Tibial artery (tissue), 4 donors: ENCODE data around the gene DPP10.

Experiments
- DNase-seq, 2 donors: peaks; one replicate each; pipeline ENCODE4 v3.0.0-alpha.2; 2019
- H3K27ac ChIP-seq, 2 donors: fragments of 200-600 bp; sonication (generic) in 1 of 2; 1 replicate in 1 of 2; 2 replicates in 1 of 2; pipeline ENCODE4 v1.5.1; 2018 to 2019; ENCODE audit warnings: mild to moderate bottlenecking in 1 of 2
- H3K27me3 ChIP-seq, 2 donors: fragments of 200-600 bp; sonication (generic) in 1 of 2; one replicate each; pipeline versions ENCODE4 v1.5.1 to v1.6.0; 2016 to 2019
- H3K36me3 ChIP-seq, 3 donors: fragments of 200-600 bp; sonication (generic) in 2 of 3; one replicate each; pipeline ENCODE4 v1.5.1; 2016 to 2019; ENCODE audit warnings: mild to moderate bottlenecking in 2 of 3
- H3K4me1 ChIP-seq, 4 donors: fragments of 200-600 bp; sonication (generic) in 2 of 4; 1 replicate in 3 of 4; 2 replicates in 1 of 4; pipeline ENCODE4 v1.5.1; 2016 to 2019
- H3K4me3 ChIP-seq, 2 donors: fragments of 200-600 bp; sonication (generic) in 1 of 2; 1 replicate in 1 of 2; 2 replicates in 1 of 2; pipeline ENCODE4 v1.5.1; 2018 to 2019; ENCODE audit warnings: mild to moderate bottlenecking in 2 of 2
- H3K9me3 ChIP-seq, 3 donors: fragments of 200-600 bp; sonication (generic) in 1 of 3; one replicate each; pipeline ENCODE4 v1.5.1; 2016 to 2019
- CTCF ChIP-seq, 2 experiments: fragments of 200-600 bp in 1 of 2; fragments of 450-650 bp in 1 of 2; IDR thresholded peaks; one replicate each; pipeline ENCODE4 v1.5.1; 2017 to 2019; ENCODE audit warnings: antibody characterized with exemption in 2 of 2, mild to moderate bottlenecking in 1 of 2, moderate library complexity in 1 of 2
- intact Hi-C: fragments of 100-400 bp; cut with DNase I; formaldehyde crosslinking; loops from one replicate; pipeline ENCODE4 v1.15.0; 2023; ENCODE audit warnings: low total_unique reads

Gene DPP10

GRCh38 chr2:114457956-114458355 is 15.5 kb downstream of the DPP10 start:
- Histone ChIP-seq H3K4me3 (no peak overlapping the region), H3K27me3 (no peaks in the 10 kb centered on the region), H3K4me1 (no peaks in the 10 kb centered on the region), H3K36me3 (no peaks in the 10 kb centered on the region), H3K9me3 (no peaks in the 10 kb centered on the region), H3K27ac (no peak overlapping the region)
- intact Hi-C loops, result no loop called here
- DNase-seq, result no peak
- no peak for TF ChIP-seq CTCF (IDR thresholded peaks at IDR 0.05)

GRCh38 chr2:114461116-114461515 is 18.7 kb downstream of the DPP10 start:
- H3K4me3 ChIP-seq, result no peak overlapping the region
- no peak overlapping the region for H3K27ac ChIP-seq
- no peak for TF ChIP-seq CTCF (IDR thresholded peaks at IDR 0.05)
- no peaks in the 10 kb centered on the region for H3K4me1 ChIP-seq
- DNase-seq, result no peak
- H3K27me3 ChIP-seq, result no peaks in the 10 kb centered on the region
- H3K9me3 ChIP-seq, result no peaks in the 10 kb centered on the region
- H3K36me3 ChIP-seq, result no peaks in the 10 kb centered on the region
- intact Hi-C loops, result no loop called here

GRCh38 chr2:114464961-114465706 is 22.7 kb downstream of the DPP10 start:
- no peak overlapping the region for H3K4me3 ChIP-seq
- intact Hi-C loops, result no loop called here
- TF ChIP-seq CTCF (IDR thresholded peaks at IDR 0.05), result no peak
- no peaks in the 10 kb centered on the region for H3K9me3 ChIP-seq
- H3K27ac ChIP-seq, result no peak overlapping the region
- H3K4me1 ChIP-seq, result no peaks in the 10 kb centered on the region
- no peaks in the 10 kb centered on the region for H3K27me3 ChIP-seq
- DNase-seq, result no peak
- H3K36me3 ChIP-seq, result no peaks in the 10 kb centered on the region

GRCh38 chr2:114468343-114468742 is 25.9 kb downstream of the DPP10 start:
- peaks cover 0 to 8% (median 0%) of the 10 kb centered on the region in 4 donors for H3K4me1 ChIP-seq
- H3K4me3 ChIP-seq, result no peak overlapping the region
- H3K36me3 ChIP-seq, result no peaks in the 10 kb centered on the region
- intact Hi-C loops, result no loop called here
- TF ChIP-seq CTCF (IDR thresholded peaks at IDR 0.05), result no peak
- H3K9me3 ChIP-seq, result no peaks in the 10 kb centered on the region
- no peak overlapping the region for H3K27ac ChIP-seq
- no peaks in the 10 kb centered on the region for H3K27me3 ChIP-seq
- no peak for DNase-seq

DNA sequence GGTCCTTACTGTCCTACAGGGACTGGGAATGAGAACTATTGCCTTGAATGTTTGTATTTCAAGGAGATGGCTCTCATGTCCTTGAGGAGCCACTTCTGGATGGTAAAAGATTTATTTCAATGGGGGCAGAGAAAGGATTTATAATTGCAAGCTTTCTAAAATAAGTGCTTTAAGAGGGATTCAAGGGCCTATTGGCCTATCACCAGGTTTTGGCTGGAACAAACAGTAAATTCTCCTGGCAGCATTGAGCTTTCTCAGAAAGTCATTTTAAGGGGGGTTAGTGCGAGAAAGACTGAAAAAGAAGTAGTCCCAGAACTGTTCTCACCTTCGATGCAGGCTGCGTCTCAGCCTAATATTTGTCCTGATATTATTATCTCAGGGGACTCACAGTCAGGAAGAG is 29.8 kb downstream of the DPP10 start:
- no peaks in the 10 kb centered on the region for H3K27me3 ChIP-seq
- intact Hi-C loops, result no loop called here
- DNase-seq, result no peak
- no peak overlapping the region for H3K4me3 ChIP-seq
- H3K4me1 ChIP-seq, result peaks cover 0 to 8% (median 0%) of the 10 kb centered on the region in 4 donors
- no peaks in the 10 kb centered on the region for H3K9me3 ChIP-seq
- no peak for TF ChIP-seq CTCF (IDR thresholded peaks at IDR 0.05)
- no peaks in the 10 kb centered on the region for H3K36me3 ChIP-seq
- H3K27ac ChIP-seq, result no peak overlapping the region
